Right lobe of liver (tissue), 4 donors: ENCODE measurements around the gene ARSG.

Experiments
- CTCF ChIP-seq, 4 donors: fragments of 200-600 bp in 3 of 4; fragments of 450-650 bp in 1 of 4; IDR thresholded peaks; one replicate each; pipeline versions ENCODE4 v1.5.1 to v1.8.0; 2016 to 2022; ENCODE audit warnings: antibody characterized with exemption in 4 of 4, mild to moderate bottlenecking in 2 of 4
- POLR2A ChIP-seq: fragments of 450-650 bp; IDR thresholded peaks from one replicate; pipeline ENCODE4 v1.6.1; 2017; ENCODE audit warnings: antibody characterized with exemption, mild to moderate bottlenecking
- donor health status: DM: no; HTN: no; CAD: no.
- donor health status: DM: no; HTN: no; CAD: no.
- donor health status: DM: no; HTN: yes; CAD: no.

- TF ChIP-seq CTCF (IDR thresholded peaks at IDR 0.05) (no peak), POLR2A (no peak)
Measured at GRCh38 chr17:68445671-68446070, 154.4 kb downstream of the ARSG start.
